ENCODE results near the gene RPS6KA2. TPM values are rescaled to one million over a fixed set of nuclear protein-coding genes. Genes with fewer than 3 reads are reported as not detected.

RPS6KA2 gene
- total and polyA plus RNA-seq, 2 experiments from 2014 or later = 45.1 to 49.0 TPM

DNA sequence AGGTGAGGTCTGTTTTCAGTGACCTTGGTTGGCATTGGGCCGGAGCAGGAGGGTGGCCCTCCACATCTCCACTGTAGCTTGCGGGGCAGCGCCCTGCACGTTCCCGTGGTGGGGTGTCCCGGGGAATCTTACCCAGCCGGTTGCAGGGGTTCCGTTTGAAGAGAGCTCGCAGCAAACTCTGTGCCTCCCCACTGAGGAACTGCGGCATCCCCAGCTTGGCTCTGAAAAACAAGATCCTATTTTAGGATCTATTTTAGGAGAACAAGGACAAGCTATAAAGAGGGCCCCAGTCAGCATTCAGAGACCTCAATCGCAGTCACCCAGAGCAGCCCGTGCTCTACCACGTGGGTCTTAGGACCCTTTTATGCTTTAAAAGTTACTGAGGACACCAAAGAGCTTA, 138.3 kb downstream of the RPS6KA2 start:
- H4K20me1 ChIP-seq (ENCODE audit: insufficient read depth) = no peaks in the 10 kb centered on the region
- H3K27ac ChIP-seq = no peak overlapping the region
- in situ Hi-C loops (cut with MboI) = no loop called here
- no peak overlapping the region for H3K4me3 ChIP-seq
- H2AFZ ChIP-seq = no peak overlapping the region
- 93 to 95% methylated on average over 13 of the region's 13 CpGs for WGBS, 2 experiments (ENCODE audit: low coverage in 1 of 2, low lambda C conversion rate in 2 of 2, missing lambda C conversion rate in 2 of 2)
- no peak overlapping the region for H3K9ac ChIP-seq
- H3F3A ChIP-seq (ENCODE audit: insufficient read depth) = no peaks in the 10 kb centered on the region
- no peaks in the 10 kb centered on the region for H3K27me3 ChIP-seq (replicated peaks; ENCODE audit: insufficient read depth)
- H3K4me2 ChIP-seq (ENCODE audit: unreplicated experiment) = no peak overlapping the region
- no peak for TF ChIP-seq EZH2phosphoT487 (IDR thresholded peaks at IDR 0.05; ENCODE audit: insufficient read depth, low read depth)
- TF ChIP-seq EZH2 (IDR thresholded peaks at IDR 0.05; ENCODE audit: insufficient read depth, poor library complexity, severe bottlenecking) = no peak
- H3K79me2 ChIP-seq (ENCODE audit: insufficient read depth) = no peaks in the 10 kb centered on the region
- DNase-seq = no peak
- no peaks in the 10 kb centered on the region for H3K36me3 ChIP-seq (ENCODE audit: low read depth)
- no peaks in the 10 kb centered on the region for H3K9me3 ChIP-seq (ENCODE audit: low read depth)
- H3K4me1 ChIP-seq (ENCODE audit: insufficient read depth) = no peaks in the 10 kb centered on the region
- H3K9me2 ChIP-seq (ENCODE audit: insufficient read depth) = no peaks in the 10 kb centered on the region

DNA sequence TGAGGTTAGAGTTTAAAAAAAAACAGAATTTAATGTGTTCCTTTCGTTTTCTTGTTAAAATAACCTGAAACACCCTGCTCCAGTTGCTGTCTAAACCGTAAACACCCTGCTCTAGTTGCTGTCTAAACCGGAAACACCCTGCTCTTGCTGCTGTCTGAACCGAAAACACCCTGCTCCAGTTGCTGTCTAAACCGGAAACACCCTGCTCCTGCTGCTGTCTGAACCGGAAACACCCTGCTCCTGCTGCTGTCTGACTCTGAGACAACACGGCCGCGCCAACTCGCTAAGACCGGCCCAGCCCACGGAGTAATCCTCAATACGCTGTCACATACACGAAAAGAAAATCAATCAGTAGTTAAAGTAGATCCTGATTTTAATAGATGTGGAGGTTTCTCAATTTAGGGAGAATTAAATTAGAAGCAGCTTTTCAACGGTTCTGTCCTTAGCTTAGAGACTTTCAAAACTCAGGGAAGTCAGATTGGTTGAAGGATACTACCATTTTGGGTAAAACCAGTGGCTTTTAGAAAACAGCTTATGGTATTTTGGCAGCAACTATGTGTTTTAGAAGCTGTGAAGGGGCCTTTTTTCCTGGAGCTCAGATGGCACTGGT, 138.9 kb downstream of the RPS6KA2 start:
- in situ Hi-C loops (cut with MboI) = no loop called here
- Histone ChIP-seq H4K20me1 (ENCODE audit: insufficient read depth) (no peaks in the 10 kb centered on the region), H3K79me2 (ENCODE audit: insufficient read depth) (no peaks in the 10 kb centered on the region), H3K9me3 (ENCODE audit: low read depth) (no peaks in the 10 kb centered on the region), H3K4me3 (no peak overlapping the region), H3K9me2 (ENCODE audit: insufficient read depth) (no peaks in the 10 kb centered on the region), H3K27ac (no peak overlapping the region), H3K4me1 (ENCODE audit: insufficient read depth) (no peaks in the 10 kb centered on the region), H3K36me3 (ENCODE audit: low read depth) (no peaks in the 10 kb centered on the region), H3K27me3 (replicated peaks; ENCODE audit: insufficient read depth) (no peaks in the 10 kb centered on the region), H3K9ac (no peak overlapping the region), H2AFZ (peak overlapping the region; percentile 19; the same call in 1 of the 2 replicates), H3F3A (ENCODE audit: insufficient read depth) (no peaks in the 10 kb centered on the region), H3K4me2 (ENCODE audit: unreplicated experiment) (no peak overlapping the region)
- WGBS, 2 experiments (ENCODE audit: low coverage in 1 of 2, low lambda C conversion rate in 2 of 2, missing lambda C conversion rate in 2 of 2) = 55 to 60% methylated on average over 15 of the region's 15 CpGs
- TF ChIP-seq EZH2phosphoT487 (IDR thresholded peaks at IDR 0.05; ENCODE audit: insufficient read depth, low read depth) = no peak
- no peak for TF ChIP-seq EZH2 (IDR thresholded peaks at IDR 0.05; ENCODE audit: insufficient read depth, poor library complexity, severe bottlenecking)
- peak; percentile 19 for DNase-seq

DNA sequence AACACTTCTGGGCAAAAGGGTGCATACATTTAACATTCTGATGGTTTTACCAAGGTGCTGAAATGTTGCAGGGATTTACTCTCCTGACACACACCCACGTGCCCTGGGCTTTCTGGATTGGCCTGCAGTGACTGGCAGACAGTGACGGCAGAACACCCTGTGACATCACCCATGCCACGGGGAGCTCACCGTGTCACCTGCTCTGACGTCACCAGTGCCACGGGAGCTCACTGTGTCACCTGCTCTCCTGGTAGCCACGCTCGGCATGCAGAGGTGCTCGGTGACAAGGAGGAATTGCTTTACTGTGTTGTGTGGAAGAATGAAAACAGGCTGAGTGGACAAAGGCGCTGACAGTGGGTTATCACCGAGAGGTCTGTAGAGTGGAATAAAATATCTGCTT, 139.9 kb downstream of the RPS6KA2 start:
- no peaks in the 10 kb centered on the region for H3K27me3 ChIP-seq (replicated peaks; ENCODE audit: insufficient read depth)
- no peaks in the 10 kb centered on the region for H3K9me2 ChIP-seq (ENCODE audit: insufficient read depth)
- H3K27ac ChIP-seq = no peak overlapping the region
- H4K20me1 ChIP-seq (ENCODE audit: insufficient read depth) = no peaks in the 10 kb centered on the region
- H3K4me2 ChIP-seq (ENCODE audit: unreplicated experiment) = no peak overlapping the region
- DNase-seq = no peak
- H3K36me3 ChIP-seq (ENCODE audit: low read depth) = no peaks in the 10 kb centered on the region
- no peaks in the 10 kb centered on the region for H3K9me3 ChIP-seq (ENCODE audit: low read depth)
- in situ Hi-C loops (cut with MboI) = no loop called here
- no peak overlapping the region for H3K9ac ChIP-seq
- no peaks in the 10 kb centered on the region for H3F3A ChIP-seq (ENCODE audit: insufficient read depth)
- H2AFZ ChIP-seq = no peak overlapping the region
- H3K79me2 ChIP-seq (ENCODE audit: insufficient read depth) = no peaks in the 10 kb centered on the region
- no peak for TF ChIP-seq EZH2 (IDR thresholded peaks at IDR 0.05; ENCODE audit: insufficient read depth, poor library complexity, severe bottlenecking)
- TF ChIP-seq EZH2phosphoT487 (IDR thresholded peaks at IDR 0.05; ENCODE audit: insufficient read depth, low read depth) = no peak
- H3K4me3 ChIP-seq = no peak overlapping the region
- H3K4me1 ChIP-seq (ENCODE audit: insufficient read depth) = no peaks in the 10 kb centered on the region
- WGBS, 2 experiments (ENCODE audit: low coverage in 1 of 2, low lambda C conversion rate in 2 of 2, missing lambda C conversion rate in 2 of 2) = 97 to 98% methylated on average over 11 of the region's 11 CpGs

DNA sequence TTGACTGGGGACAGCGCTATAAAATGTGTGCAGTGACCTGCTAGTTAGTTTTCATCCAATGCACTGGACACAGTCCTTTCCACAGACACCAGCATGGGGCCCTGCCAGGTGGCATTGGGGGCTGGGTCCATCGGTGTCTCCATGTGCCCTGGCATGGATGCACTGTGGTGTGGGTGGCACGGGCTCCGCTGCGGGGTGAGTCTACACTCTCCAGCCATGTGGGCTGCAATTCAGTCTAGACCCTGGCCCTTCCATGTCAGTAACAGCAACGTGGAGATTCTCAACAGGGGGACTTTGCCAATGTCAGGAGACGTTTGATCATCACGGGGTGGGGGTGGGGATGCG, 140.5 kb downstream of the RPS6KA2 start:
- no peaks in the 10 kb centered on the region for H3K27me3 ChIP-seq (replicated peaks; ENCODE audit: insufficient read depth)
- no peaks in the 10 kb centered on the region for H3K9me2 ChIP-seq (ENCODE audit: insufficient read depth)
- TF ChIP-seq EZH2phosphoT487 (IDR thresholded peaks at IDR 0.05; ENCODE audit: insufficient read depth, low read depth) (no peak), EZH2 (IDR thresholded peaks at IDR 0.05; ENCODE audit: insufficient read depth, poor library complexity, severe bottlenecking) (no peak)
- H2AFZ ChIP-seq = no peak overlapping the region
- no peaks in the 10 kb centered on the region for H3K9me3 ChIP-seq (ENCODE audit: low read depth)
- no peaks in the 10 kb centered on the region for H3F3A ChIP-seq (ENCODE audit: insufficient read depth)
- H3K4me2 ChIP-seq (ENCODE audit: unreplicated experiment) = no peak overlapping the region
- H3K4me3 ChIP-seq = no peak overlapping the region
- H3K27ac ChIP-seq = no peak overlapping the region
- no peak overlapping the region for H3K9ac ChIP-seq
- DNase-seq = no peak
- H3K4me1 ChIP-seq (ENCODE audit: insufficient read depth) = no peaks in the 10 kb centered on the region
- in situ Hi-C loops (cut with MboI) = no loop called here
- H3K36me3 ChIP-seq (ENCODE audit: low read depth) = no peaks in the 10 kb centered on the region
- no peaks in the 10 kb centered on the region for H3K79me2 ChIP-seq (ENCODE audit: insufficient read depth)
- WGBS, 2 experiments (ENCODE audit: low coverage in 1 of 2, low lambda C conversion rate in 2 of 2, missing lambda C conversion rate in 2 of 2) = 91 to 96% methylated on average over 9 of the region's 9 CpGs
- H4K20me1 ChIP-seq (ENCODE audit: insufficient read depth) = no peaks in the 10 kb centered on the region

Measured in GM23248 (cell line).